Central memory CD4-positive, alpha-beta T cell (primary cell): ENCODE data around the gene PTPRD.

Source experiments
- DNase-seq: peaks from one replicate; pipeline ENCODE4 v3.0.0; 2022

PTPRD gene

GRCh38 chr9:8734760-8735159 lies 1878.0 kb downstream of the PTPRD start:
- no peak for DNase-seq

DNA sequence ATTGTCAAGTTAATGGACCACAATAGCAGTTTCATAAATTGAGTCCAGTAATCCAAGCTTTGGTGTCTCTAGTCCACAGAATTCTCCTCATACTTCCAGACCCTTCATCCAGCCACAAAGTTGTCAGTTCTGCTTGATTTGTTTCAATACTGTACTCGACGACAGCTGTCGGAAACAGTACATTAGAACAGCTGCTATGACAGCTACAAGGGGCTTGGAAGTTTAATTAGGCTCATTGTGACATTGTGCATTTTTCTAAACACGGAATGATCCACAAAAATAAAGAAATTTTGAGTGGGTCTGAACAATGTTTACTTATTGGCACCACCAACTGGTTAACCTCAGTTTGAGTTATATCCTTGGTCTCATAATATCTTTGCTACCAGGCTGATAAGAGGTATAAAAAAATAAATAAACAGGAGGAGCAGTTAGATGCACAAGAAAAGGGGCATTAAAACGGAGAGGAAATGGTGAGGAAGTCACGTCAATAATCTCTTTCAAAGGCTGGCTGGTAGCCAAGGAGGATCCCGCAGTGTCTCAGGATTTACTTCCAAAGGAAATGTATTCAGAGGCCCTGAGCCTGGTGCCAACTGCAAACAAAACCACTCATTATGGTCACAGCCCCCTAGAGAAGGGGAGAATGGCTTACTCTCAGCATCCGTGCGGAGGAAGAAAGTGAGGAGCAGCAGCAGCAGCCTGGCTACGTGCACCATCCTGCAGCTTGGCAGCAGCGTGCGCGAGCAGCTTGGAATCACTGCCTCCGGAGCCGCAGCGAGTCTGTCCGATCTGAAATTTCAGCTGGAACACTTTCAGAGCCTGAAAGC lies 1879.5 kb downstream of the PTPRD start:
- DNase-seq: no peak

DNA sequence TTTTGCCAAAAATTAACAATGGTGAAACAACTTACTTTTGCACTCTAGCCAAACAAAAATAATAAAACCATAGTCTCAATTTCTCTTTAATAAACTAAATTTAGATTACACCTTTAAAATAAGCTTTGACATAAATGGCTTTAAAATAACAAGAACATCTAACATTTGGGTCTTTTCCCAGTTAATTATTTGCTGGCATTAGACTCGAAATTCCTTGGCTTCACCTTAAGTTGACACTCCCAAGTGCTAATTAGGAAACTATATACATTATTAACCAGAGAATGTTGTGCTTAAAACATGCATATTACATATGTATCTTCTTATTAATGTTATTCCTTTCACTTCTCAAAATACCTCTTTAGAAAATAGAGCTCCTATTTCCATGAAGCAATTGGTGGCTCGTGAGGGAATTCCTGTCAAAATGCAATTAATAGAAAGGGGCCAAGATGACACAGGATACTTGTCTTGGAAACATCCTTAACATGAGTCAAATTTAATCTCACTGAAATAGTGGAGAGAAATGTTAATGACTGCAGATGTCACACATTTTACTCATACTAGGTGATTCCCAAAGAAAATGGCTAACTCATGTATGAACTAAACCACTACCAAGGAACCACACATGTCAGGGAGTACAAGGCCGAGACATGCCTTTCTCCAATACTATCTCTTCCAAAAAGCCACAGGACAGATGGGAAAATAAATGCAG lies 1880.3 kb downstream of the PTPRD start:
- DNase-seq: no peak

- DNase-seq: no peak
These were observed 1882.2 kb downstream of the PTPRD start for GRCh38 chr9:8730618-8731017.

GRCh38 chr9:8728910-8729309 lies 1883.9 kb downstream of the PTPRD start:
- DNase-seq: no peak

GRCh38 chr9:8727191-8727590 lies 1885.6 kb downstream of the PTPRD start:
- no peak for DNase-seq

- DNase-seq: no peak
These were observed 1886.1 kb downstream of the PTPRD start for GRCh38 chr9:8726692-8727091.

GRCh38 chr9:8725635-8726034 lies 1887.2 kb downstream of the PTPRD start:
- DNase-seq: no peak

- no peak for DNase-seq
These were observed 1888.4 kb downstream of the PTPRD start for GRCh38 chr9:8724284-8725018.

DNA sequence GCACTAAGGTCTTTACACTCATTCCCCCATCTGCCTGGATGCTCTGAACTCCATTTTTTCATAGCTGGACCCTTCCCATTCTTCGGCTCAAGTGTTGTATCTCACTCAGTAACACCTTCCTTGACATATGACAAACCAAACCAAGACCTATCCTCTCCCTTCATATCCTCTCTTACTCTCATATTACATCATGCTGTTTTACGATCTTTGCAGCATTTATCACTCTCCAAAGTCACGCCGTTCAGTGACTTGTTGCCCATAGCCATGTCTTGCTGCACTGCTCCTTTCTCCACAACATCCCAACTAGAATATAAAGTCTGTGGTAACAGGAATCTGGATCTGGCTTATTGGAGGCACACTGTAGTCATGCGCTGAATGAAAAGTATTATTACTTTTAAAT lies 1889.6 kb downstream of the PTPRD start:
- DNase-seq: no peak

DNA sequence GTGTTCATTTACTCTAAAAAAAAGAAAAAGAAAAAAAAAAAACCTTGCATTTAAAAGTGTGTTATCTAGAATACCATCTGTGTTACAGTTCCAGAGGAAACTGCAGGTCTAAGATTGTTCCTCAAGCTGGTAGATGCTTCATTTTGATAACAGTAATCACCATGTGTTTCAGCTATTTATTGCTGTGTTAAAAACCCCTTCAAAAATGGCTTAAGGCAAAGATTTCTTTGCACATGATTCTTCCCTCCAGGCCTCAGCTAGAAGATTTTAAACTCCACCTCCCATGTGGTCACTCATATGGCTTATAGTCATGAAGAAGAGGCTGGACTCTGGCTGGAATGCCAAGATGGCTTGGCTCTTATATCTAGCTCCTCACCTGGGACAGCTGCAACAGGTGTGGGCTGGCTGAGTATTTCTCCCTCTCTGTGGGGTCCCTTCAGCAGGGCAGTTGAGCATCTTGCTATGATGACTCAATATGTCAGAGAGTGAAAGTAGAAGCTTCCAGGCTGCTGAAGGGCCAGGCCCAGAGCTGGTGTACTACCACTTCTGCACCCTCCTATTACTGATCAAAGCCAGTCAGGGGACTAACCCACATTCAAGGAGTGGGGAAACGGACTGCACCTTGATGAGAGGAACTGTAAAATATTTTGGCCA lies 1892.8 kb downstream of the PTPRD start:
- no peak for DNase-seq

DNA sequence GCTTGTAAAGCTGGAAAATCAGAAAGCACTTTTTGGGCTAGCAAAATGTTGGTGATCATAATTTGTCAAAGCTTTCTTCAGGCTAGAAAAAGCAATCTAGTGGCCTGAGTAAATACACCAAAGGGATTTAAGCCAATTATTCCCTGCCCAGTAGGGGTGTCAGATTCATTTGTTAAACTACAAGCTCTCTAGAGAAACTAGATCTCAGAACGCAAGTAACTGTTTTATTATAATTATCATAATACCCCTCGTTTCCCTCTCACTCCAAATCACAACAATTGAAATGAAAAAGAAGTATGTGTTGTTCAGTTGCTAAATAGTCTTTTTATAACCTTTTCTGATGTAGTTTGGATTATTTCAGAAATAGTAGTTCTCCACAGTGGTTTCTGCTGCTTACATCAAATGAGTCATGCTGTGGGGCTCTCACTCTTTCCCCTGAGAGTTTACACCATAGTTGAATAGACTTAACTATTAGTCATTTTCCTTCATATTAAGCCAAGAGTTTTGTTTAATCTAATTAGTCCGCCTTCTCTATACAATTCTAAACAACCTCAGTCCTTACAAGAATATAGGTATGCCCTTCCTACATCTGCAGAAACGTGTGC lies 1894.6 kb downstream of the PTPRD start:
- DNase-seq: no peak

DNA sequence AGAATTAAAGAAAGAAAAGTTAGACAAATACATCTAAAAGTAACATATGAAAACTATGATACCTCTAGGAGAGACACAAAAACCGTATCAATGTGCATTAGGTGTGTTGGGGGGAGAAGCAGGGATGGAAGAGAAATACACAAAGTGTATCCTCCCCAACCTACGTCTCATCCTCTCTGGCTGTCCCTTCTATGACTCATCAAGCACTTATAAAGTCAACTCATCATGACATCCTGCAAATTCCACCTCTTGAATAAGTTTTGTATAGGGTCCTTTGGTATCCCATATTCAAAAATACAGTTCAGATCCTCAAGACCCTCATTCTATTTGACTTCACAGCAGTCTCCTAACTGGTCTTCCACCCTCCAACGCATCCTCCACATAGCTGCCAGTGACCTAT lies 1895.7 kb downstream of the PTPRD start:
- DNase-seq: no peak

GRCh38 chr9:8715788-8716187 lies 1897.0 kb downstream of the PTPRD start:
- DNase-seq: no peak

DNA sequence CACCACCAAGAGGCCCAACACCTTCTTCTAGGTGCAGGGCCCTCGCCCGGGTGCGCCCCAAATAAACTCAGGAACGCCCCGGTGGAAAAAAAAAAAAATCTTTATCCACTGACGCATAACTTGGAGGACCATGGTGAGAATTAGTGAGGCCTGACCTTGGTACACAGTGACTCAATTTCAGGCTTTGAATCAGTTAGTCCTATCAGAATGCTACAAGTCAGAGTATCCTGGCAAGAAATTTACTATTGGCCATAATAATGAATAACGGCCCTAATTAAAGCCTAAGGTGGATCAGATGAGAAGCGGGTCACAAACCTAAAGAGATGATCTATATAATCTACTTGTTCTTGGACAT lies 1899.0 kb downstream of the PTPRD start:
- no peak for DNase-seq

DNA sequence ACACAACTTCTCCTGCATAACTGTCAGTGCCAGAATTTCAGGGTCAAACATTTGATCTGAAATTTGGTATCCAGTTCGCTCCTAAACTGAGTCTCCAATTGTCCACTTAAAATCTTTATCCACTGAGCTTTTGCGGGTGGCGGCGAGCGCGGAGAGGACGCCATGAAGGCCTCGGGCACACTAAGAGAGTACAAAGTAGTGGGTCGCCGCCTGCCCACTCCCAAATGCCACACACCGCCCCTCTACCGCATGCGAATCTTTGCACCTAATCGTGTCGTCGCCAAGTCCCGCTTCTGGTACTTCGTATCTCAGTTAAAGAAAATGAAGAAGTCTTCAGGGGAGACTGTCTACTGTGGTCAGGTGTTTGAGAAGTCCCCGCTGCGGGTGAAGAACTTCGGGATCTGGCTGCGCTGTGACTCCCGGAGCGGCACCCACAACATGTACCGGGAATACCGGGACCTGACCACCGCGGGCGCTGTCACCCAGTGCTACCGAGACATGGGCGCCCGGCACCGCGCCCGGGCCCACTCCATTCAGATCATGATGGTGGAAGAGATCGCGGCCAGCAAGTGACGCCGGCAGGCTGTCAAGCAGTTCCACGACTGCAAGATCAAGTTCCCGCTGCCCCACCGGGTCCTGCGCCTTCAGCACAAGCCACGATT lies 1899.5 kb downstream of the PTPRD start:
- DNase-seq: no peak

GRCh38 chr9:8709731-8710130 lies 1903.1 kb downstream of the PTPRD start:
- DNase-seq: no peak

DNA sequence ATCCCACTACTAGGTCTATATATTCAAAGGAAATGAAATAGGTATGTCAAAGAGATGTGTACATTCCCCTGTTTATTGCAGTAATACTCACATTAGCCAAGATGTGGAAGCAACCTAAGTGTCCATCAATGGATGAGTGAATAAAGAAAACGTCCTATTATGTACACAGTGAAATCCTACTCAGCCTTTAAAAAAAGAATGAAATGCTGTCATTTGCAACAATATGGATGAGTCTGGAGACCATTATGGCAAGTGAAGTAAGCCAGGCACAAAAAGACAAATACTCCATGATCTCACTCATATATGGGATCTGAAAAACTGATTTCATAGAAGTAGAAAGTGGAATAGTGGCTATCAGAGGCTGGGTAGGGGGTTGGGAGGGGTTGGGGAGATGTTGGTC lies 1904.1 kb downstream of the PTPRD start:
- DNase-seq: no peak

DNA sequence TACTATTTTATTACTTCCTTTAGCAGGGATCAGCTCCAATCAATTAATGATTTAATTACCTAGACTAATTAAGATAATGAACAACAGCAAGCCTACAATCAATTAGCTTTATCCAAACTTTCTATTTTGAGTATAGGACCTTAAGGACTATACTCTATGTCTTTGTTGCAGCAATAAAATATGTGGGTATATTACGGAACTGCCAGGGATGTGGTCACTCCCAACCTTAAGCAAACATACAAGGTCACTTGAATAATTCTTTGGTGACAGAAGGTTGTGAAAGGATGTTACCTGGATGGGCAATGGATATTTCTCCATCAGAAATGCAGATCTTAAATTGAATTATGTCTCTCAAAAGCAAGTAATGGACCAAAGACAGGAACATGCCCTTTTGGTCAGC lies 1905.8 kb downstream of the PTPRD start:
- DNase-seq: no peak

DNA sequence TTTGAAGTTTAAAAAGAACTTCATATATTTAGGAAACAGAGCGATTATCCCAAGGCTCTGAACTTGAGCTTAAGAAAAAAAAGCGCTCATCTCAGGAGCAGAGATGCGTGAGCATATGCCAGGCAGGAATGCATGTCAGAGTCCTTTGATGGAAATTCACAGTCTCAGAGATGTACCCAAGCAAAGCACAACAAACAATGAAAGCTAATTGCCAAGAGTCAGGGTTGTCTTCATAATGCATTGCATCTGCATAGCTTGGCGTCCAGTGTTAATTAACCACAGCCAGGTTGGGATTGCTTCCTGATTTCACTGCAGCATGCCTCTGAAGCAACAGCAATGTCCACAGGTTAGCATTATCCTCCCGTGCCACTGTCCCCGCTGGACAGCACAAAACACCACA lies 1906.3 kb downstream of the PTPRD start:
- no peak for DNase-seq

DNA sequence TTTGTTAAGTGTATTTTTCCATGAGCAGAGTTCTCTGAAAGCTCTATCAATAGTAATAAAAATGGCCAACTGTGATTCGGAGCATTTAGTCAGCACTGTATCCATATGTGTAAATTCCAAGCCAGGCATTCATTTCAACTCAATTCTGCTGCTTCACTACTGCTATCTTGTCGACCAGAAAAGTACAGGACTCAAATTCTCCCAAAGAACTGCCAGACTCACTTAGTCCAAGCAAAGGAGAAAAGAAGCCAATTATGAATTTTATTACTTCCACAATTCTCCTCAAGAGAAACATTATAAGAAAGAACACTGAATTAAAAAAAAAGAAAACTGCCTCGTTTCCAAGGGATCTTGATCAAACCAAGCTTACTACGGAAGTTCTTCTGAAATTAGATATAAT lies 1906.9 kb downstream of the PTPRD start:
- no peak for DNase-seq

DNA sequence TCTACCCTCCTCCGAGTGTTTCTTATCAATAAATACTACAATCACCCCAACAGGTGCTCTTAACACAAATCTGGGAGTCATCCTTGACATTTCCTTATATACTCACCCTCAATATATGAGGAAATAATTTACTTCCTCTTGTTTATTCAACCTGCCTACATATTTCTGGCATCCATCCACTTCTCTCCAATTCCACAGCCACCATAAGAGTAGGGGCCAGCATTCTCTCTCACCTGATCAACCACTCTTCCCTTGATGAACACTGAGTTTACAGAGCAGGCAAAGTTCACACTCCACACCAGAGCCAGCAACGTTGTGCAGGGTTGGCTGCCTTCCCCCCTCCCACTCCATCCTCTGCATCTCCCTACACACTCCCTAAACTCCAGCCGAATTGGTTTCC lies 1908.9 kb downstream of the PTPRD start:
- no peak for DNase-seq
